PC-3 (cell line): ENCODE data around the gene CCDC8. TPM values are rescaled to one million over a fixed set of nuclear protein-coding genes. Genes with fewer than 3 reads are reported as not detected.

Experiments used
- ATAC-seq: fragments of 200-7000 bp; cut with Tn5 transposase; 2 replicates; pipeline ENCODE4 v1.9.1; 2020; ENCODE audit warnings: mild to moderate bottlenecking, moderate library complexity
- BruUV-seq: library from RNA; stranded (reverse); fragments of 400-500 nt; replicated peaks from 2 replicates; lab custom pipeline; 2021; lab: Mats Ljungman, UMichigan
- CTCF ChIA-PET: fragments of 300-600 bp; sonication (Branson Sonifier 250); formaldehyde crosslinking; loops from one replicate; lab custom pipeline; 2022; ENCODE audit warnings: antibody characterized with exemption; lab: Charles Lee
- POLR2A ChIA-PET: fragments of 300-600 bp; sonication (Branson Sonifier 250); formaldehyde crosslinking; loops from one replicate; lab custom pipeline; 2022; ENCODE audit warnings: antibody characterized with exemption; ENCODE audit not compliant: unreplicated experiment; lab: Charles Lee
- DNase-seq: peaks from one replicate; pipeline ENCODE4 v3.0.0-alpha.2; 2015
- H2AFZ ChIP-seq: fragments of 300-600 bp; sonication (generic); 2 replicates; pipeline ENCODE4 v1.6.0; 2016; ENCODE audit warnings: antibody characterized with exemption, low read length
- H3F3A ChIP-seq: fragments of 300-600 bp; sonication (generic); one replicate; pipeline ENCODE4 v1.6.0; 2017; ENCODE audit warnings: antibody characterized with exemption, low read length, control low read depth, mild to moderate bottlenecking; ENCODE audit not compliant: unreplicated experiment
- H3K27ac ChIP-seq: fragments of 300-600 bp; sonication (generic); 2 replicates; pipeline ENCODE4 v1.5.1; 2016; ENCODE audit warnings: mild to moderate bottlenecking, low read length
- H3K27me3 ChIP-seq: fragments of 300-600 bp; sonication (generic); 2 replicates; pipeline ENCODE4 v1.6.1; 2016; ENCODE audit warnings: low read length, mixed read lengths
- H3K36me3 ChIP-seq: fragments of 300-600 bp; sonication (generic); 2 replicates; pipeline ENCODE4 v1.6.1; 2016; ENCODE audit warnings: low read depth, mixed run types, low read length, mixed read lengths
- H3K4me1 ChIP-seq: fragments of 300-600 bp; sonication (generic); 2 replicates; pipeline ENCODE4 v1.5.1; 2016; ENCODE audit warnings: low read length; ENCODE audit not compliant: insufficient read depth
- H3K4me2 ChIP-seq: fragments of 300-600 bp; sonication (generic); 2 replicates; pipeline ENCODE4 v1.6.0; 2016; ENCODE audit warnings: low read length
- H3K4me3 ChIP-seq: fragments of 300-600 bp; sonication (generic); 2 replicates; pipeline ENCODE4 v1.5.1; 2016; ENCODE audit warnings: mild to moderate bottlenecking, low read length, mixed read lengths
- H3K79me2 ChIP-seq: fragments of 300-600 bp; sonication (generic); 2 replicates; pipeline ENCODE4 v1.6.1; 2017; ENCODE audit warnings: low read length, mixed read lengths
- H3K9ac ChIP-seq: fragments of 300-600 bp; sonication (generic); 2 replicates; pipeline ENCODE4 v1.6.0; 2016; ENCODE audit warnings: mild to moderate bottlenecking, low read length
- H3K9me2 ChIP-seq: fragments of 300-600 bp; sonication (generic); replicated peaks from 2 replicates; pipeline ENCODE4 v1.6.1; 2016; ENCODE audit warnings: mixed run types, low read length, mixed read lengths
- H3K9me3 ChIP-seq: fragments of 300-600 bp; sonication (generic); 2 replicates; pipeline ENCODE4 v1.6.1; 2016; ENCODE audit warnings: low read length, mixed read lengths
- H4K20me1 ChIP-seq: fragments of 300-600 bp; sonication (generic); 2 replicates; pipeline ENCODE4 v1.6.1; 2016; ENCODE audit warnings: low read length, mixed read lengths
- EZH2 ChIP-seq: fragments of 300-600 bp; sonication (generic); IDR thresholded peaks from one replicate; pipeline ENCODE4 v1.6.1; 2017; ENCODE audit warnings: antibody characterized with exemption, mild to moderate bottlenecking, low read length; ENCODE audit not compliant: unreplicated experiment
- EZH2phosphoT487 ChIP-seq: fragments of 300-600 bp; sonication (generic); IDR thresholded peaks from 2 replicates; pipeline ENCODE4 v1.6.1; 2018; ENCODE audit warnings: mild to moderate bottlenecking, antibody characterized with exemption, low read length, borderline replicate concordance
- intact Hi-C: fragments of 100-400 bp; cut with micrococcal nuclease; formaldehyde crosslinking; loops from 2 replicates; pipeline ENCODE4 v1.9.0; 2023
- total RNA-seq: library from RNA; depleted of rRNA; stranded (reverse); fragments of >200 nt; gene quantifications from 2 replicates; pipeline ENCODE4 v1.2.3, GENCODE V29; 2014
- TF ChIP-seq, protein P1 (sequence below): fragments of 300-600 bp; sonication (generic); conservative IDR thresholded peaks from 2 replicates; pipeline ENCODE4 v1.5.1; 2017; ENCODE audit warnings: antibody characterized with exemption, low read depth, mild to moderate bottlenecking, low read length

CCDC8 gene
- total RNA-seq, 1 experiment from 2014 or later, result not detected

DNA sequence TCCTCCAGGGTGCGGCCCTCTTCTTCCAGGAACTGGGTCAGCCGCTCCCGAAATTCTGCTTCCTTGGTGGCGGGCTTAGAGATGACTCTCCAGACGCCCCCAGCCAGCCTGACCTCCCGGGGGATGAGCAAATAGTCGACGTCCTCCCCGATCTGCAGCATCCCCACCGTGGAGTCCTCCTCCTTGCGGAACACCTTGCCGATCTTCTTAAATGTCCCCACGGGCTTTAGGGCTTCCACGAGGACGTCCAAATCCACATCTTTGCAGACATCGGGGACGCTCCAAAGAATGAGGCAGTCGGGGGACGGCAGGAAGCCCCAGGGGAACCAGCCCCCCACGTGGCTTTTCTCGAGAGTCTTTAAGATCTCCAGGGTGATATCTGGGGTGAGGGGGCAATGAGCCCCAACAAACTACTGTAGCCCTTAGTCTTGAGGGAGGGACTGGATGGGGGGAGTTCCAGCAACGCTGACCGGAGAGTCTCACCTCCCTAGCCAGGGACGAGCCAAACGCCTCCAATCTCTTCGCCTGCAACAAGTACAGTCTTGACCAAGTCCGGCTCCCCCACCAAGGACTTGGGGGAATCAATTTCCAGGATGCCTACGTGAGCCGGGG lies 608 bp downstream of the CCDC8 start:
- H3K4me3 ChIP-seq, result no peak overlapping the region
- no peaks in the 10 kb centered on the region for H3K9me2 ChIP-seq
- no peaks in the 10 kb centered on the region for H3K79me2 ChIP-seq
- H3K36me3 ChIP-seq, result no peaks in the 10 kb centered on the region
- H3K4me2 ChIP-seq, result no peak overlapping the region
- H3F3A ChIP-seq, result no peaks in the 10 kb centered on the region
- CTCF ChIA-PET, result no interaction called here
- intact Hi-C loops, result no loop called here
- POLR2A ChIA-PET, result no interaction called here
- TF ChIP-seq EZH2 (no peak), EZH2phosphoT487 (no peak)
- TF ChIP-seq, protein P1, sequence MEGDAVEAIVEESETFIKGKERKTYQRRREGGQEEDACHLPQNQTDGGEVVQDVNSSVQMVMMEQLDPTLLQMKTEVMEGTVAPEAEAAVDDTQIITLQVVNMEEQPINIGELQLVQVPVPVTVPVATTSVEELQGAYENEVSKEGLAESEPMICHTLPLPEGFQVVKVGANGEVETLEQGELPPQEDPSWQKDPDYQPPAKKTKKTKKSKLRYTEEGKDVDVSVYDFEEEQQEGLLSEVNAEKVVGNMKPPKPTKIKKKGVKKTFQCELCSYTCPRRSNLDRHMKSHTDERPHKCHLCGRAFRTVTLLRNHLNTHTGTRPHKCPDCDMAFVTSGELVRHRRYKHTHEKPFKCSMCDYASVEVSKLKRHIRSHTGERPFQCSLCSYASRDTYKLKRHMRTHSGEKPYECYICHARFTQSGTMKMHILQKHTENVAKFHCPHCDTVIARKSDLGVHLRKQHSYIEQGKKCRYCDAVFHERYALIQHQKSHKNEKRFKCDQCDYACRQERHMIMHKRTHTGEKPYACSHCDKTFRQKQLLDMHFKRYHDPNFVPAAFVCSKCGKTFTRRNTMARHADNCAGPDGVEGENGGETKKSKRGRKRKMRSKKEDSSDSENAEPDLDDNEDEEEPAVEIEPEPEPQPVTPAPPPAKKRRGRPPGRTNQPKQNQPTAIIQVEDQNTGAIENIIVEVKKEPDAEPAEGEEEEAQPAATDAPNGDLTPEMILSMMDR, result no peak
- no peak for DNase-seq
- BruUV-seq, result no TSS peak
- no peak overlapping the region for H3K9ac ChIP-seq
- H3K9me3 ChIP-seq, result no peaks in the 10 kb centered on the region
- ATAC-seq, result no peak
- H3K27ac ChIP-seq, result no peak overlapping the region
- H3K4me1 ChIP-seq, result no peaks in the 10 kb centered on the region
- no peaks in the 10 kb centered on the region for H4K20me1 ChIP-seq
- no peak overlapping the region for H2AFZ ChIP-seq
- no peaks in the 10 kb centered on the region for H3K27me3 ChIP-seq

DNA sequence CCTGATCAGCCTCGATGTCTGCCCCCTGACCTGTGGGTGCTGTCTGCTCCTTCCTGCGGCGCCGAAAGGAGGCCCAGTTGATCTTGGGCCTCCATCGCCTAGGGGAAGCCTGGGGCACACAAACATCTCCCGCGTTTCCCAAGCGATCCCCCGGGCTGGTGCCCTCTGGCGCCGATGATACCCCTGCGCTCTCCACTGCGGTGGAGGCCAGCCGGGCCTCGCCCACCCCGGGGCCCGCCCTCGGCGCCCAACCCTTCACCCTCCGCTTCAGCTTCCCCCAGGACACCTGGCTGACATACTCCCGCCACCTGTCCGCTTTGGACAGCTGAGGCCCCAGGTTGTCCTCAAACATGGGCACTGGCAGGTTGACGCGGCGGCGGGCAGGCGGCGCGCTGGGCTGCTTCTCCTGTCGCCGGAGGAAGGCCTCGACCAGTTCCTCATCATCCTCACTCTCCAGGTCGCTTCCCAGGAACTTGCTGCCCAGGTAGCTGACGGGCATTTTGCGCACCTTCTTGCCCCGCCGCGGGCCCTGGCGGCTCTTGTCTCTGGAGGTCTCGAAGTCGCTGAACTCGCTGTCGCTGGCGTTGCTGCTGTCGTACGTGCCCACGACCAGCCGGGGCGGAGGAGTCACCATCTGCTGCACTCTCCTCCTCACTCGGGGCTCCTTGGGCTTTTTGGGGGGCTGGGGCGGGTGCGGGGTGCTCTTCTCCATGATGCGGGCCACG lies 1.3 kb downstream of the CCDC8 start:
- Histone ChIP-seq H3K9ac (no peak overlapping the region), H3K4me2 (no peak overlapping the region), H3K4me3 (no peak overlapping the region), H3K36me3 (no peaks in the 10 kb centered on the region), H3K79me2 (no peaks in the 10 kb centered on the region), H3K27me3 (no peaks in the 10 kb centered on the region), H2AFZ (no peak overlapping the region), H3K9me2 (no peaks in the 10 kb centered on the region), H3F3A (no peaks in the 10 kb centered on the region), H3K4me1 (no peaks in the 10 kb centered on the region), H3K27ac (no peak overlapping the region), H3K9me3 (no peaks in the 10 kb centered on the region), H4K20me1 (no peaks in the 10 kb centered on the region)
- CTCF ChIA-PET, result no interaction called here
- POLR2A ChIA-PET, result no interaction called here
- DNase-seq, result no peak
- no peak for TF ChIP-seq EZH2phosphoT487
- no peak for TF ChIP-seq EZH2
- TF ChIP-seq, protein P1, result no peak
- BruUV-seq, result no TSS peak
- intact Hi-C loops, result no loop called here
- no peak for ATAC-seq
